GM18951 (cell line): ENCODE measurements around the gene EPN2.

Experiments used
- POLR2A ChIP-seq: IDR thresholded peaks from 4 replicates; pipeline ENCODE4 v1.6.1; 2011; ENCODE audit warnings: mild to moderate bottlenecking; ENCODE audit not compliant: insufficient read length, insufficient read depth; ENCODE audit errors: extremely low read depth
- in situ Hi-C: fragments of 300-500 bp; cut with MboI; formaldehyde crosslinking; loops from one replicate; pipeline ENCODE4 v1.12.0; 2022; ENCODE audit warnings: low sequenced_read_pairs, mixed read lengths, inconsistent platforms; ENCODE audit not compliant: unreplicated experiment

EPN2 gene

GRCh38 chr17:19327031-19327783, 90.0 kb downstream of the EPN2 start:
- in situ Hi-C loops, result no loop called here
- no peak for TF ChIP-seq POLR2A

GRCh38 chr17:19328441-19329061, 91.4 kb downstream of the EPN2 start:
- TF ChIP-seq POLR2A, result no peak
- in situ Hi-C loops, result no loop called here

- no peak for TF ChIP-seq POLR2A
- in situ Hi-C loops, result no loop called here
Measured at GRCh38 chr17:19329136-19329535, 92.0 kb downstream of the EPN2 start.

GRCh38 chr17:19329839-19330238, 92.7 kb downstream of the EPN2 start:
- in situ Hi-C loops, result no loop called here
- TF ChIP-seq POLR2A, result no peak

- in situ Hi-C loops, result no loop called here
Measured at GRCh38 chr17:19330271-19330670, 93.1 kb downstream of the EPN2 start.

GRCh38 chr17:19331134-19331533, 94.0 kb downstream of the EPN2 start:
- in situ Hi-C loops, result no loop called here
- no peak for TF ChIP-seq POLR2A

More at GRCh38 chr17:19330271-19330670, 93.1 kb downstream of the EPN2 start:
- TF ChIP-seq POLR2A, result no peak

GRCh38 chr17:19331543-19332245, 94.5 kb downstream of the EPN2 start:
- no peak for TF ChIP-seq POLR2A
- in situ Hi-C loops, result no loop called here

GRCh38 chr17:19332371-19333131, 95.4 kb downstream of the EPN2 start:
- no peak for TF ChIP-seq POLR2A
- in situ Hi-C loops, result no loop called here

- in situ Hi-C loops, result no loop called here
- TF ChIP-seq POLR2A, result no peak
Measured at GRCh38 chr17:19333132-19333440, 95.9 kb downstream of the EPN2 start.

- in situ Hi-C loops, result no loop called here
Measured at GRCh38 chr17:19333736-19334290, 96.6 kb downstream of the EPN2 start.

GRCh38 chr17:19334331-19334730, 97.2 kb downstream of the EPN2 start:
- no peak for TF ChIP-seq POLR2A
- in situ Hi-C loops, result no loop called here

More at GRCh38 chr17:19333736-19334290, 96.6 kb downstream of the EPN2 start:
- TF ChIP-seq POLR2A, result no peak

- no peak for TF ChIP-seq POLR2A
- in situ Hi-C loops, result no loop called here
Measured at GRCh38 chr17:19335951-19336631, 98.9 kb downstream of the EPN2 start.
